GM18867 (cell line): ENCODE measurements around the gene BTBD3.

Source experiments
- ATAC-seq: cut with Tn5 transposase; IDR thresholded peaks from one replicate; pipeline ENCODE4 v1.9.1; 2021; ENCODE audit warnings: mild to moderate bottlenecking, moderate library complexity; ENCODE audit not compliant: unreplicated experiment

BTBD3 gene

GRCh38 chr20:11912659-11913415 is 4.9 kb upstream of the BTBD3 start:
- no peak for ATAC-seq

- ATAC-seq: no peak
Observed at GRCh38 chr20:11918391-11918845, 725 bp downstream of the BTBD3 start.

GRCh38 chr20:11918981-11919380 is 1.3 kb downstream of the BTBD3 start:
- ATAC-seq: no peak

- no peak for ATAC-seq
Observed at GRCh38 chr20:11919581-11919980, 1.9 kb downstream of the BTBD3 start.

GRCh38 chr20:11920083-11920482 is 2.4 kb downstream of the BTBD3 start:
- ATAC-seq: no peak

GRCh38 chr20:11921321-11921720 is 3.6 kb downstream of the BTBD3 start:
- ATAC-seq: no peak

GRCh38 chr20:11922561-11922960 is 4.9 kb downstream of the BTBD3 start:
- ATAC-seq: no peak

GRCh38 chr20:11924923-11925322 is 7.2 kb downstream of the BTBD3 start:
- ATAC-seq: no peak

GRCh38 chr20:11926292-11926998 is 8.8 kb downstream of the BTBD3 start:
- no peak for ATAC-seq

GRCh38 chr20:11929947-11930346 is 12.3 kb downstream of the BTBD3 start:
- no peak for ATAC-seq

- ATAC-seq: no peak
Observed at GRCh38 chr20:11935212-11936154, 17.8 kb downstream of the BTBD3 start.

GRCh38 chr20:11936157-11936556 is 18.5 kb downstream of the BTBD3 start:
- ATAC-seq: no peak

- no peak for ATAC-seq
Observed at GRCh38 chr20:11937230-11937629, 19.5 kb downstream of the BTBD3 start.

GRCh38 chr20:11941593-11942246 is 24.0 kb downstream of the BTBD3 start:
- no peak for ATAC-seq

GRCh38 chr20:11943778-11944177 is 26.1 kb downstream of the BTBD3 start:
- no peak for ATAC-seq

- ATAC-seq: no peak
Observed at GRCh38 chr20:11948806-11949205, 31.1 kb downstream of the BTBD3 start.

GRCh38 chr20:11949711-11950110 is 32.0 kb downstream of the BTBD3 start:
- ATAC-seq: no peak

- ATAC-seq: no peak
Observed at GRCh38 chr20:11951696-11952095, 34.0 kb downstream of the BTBD3 start.

GRCh38 chr20:11952639-11953038 is 34.9 kb downstream of the BTBD3 start:
- ATAC-seq: no peak

GRCh38 chr20:11957911-11958310 is 40.2 kb downstream of the BTBD3 start:
- ATAC-seq: no peak

- no peak for ATAC-seq
Observed at GRCh38 chr20:11958855-11959254, 41.2 kb downstream of the BTBD3 start.
